CD14-positive monocyte (primary cell): ENCODE data around the gene EPHA1. TPM values are rescaled to one million over a fixed set of nuclear protein-coding genes. Genes with fewer than 3 reads are reported as not detected.

Experiments used
- DNase-seq, 3 donors: peaks; one replicate each; pipeline ENCODE4 v3.0.0-alpha.2; 2011 to 2022
- H2AFZ ChIP-seq: 2 replicates; pipeline ENCODE4 v1.6.0; 2012; ENCODE audit warnings: mild to moderate bottlenecking, low read depth, low read length, inconsistent platforms; ENCODE audit not compliant: insufficient read depth, poor library complexity, severe bottlenecking
- H3K27ac ChIP-seq, 2 donors: 1 replicate in 1 of 2; 2 replicates in 1 of 2; pipeline ENCODE4 v1.5.1; 2012 to 2013; ENCODE audit warnings: low read length in 2 of 2, control low read depth in 1 of 2, inconsistent platforms in 1 of 2, low read depth in 1 of 2, mild to moderate bottlenecking in 1 of 2
- H3K27me3 ChIP-seq, 2 donors: one replicate each; pipeline versions ENCODE4 v1.6.0 to v1.6.1; 2011 to 2013; ENCODE audit warnings: low read length in 2 of 2; ENCODE audit not compliant: control insufficient read depth in 2 of 2, insufficient read depth in 2 of 2
- H3K36me3 ChIP-seq, 2 donors: replicated peaks in 1 of 2; 1 replicate in 1 of 2; 2 replicates in 1 of 2; pipeline versions ENCODE4 v1.5.1 to v1.6.1; 2012 to 2013; ENCODE audit warnings: low read length in 2 of 2, control low read depth in 1 of 2, inconsistent platforms in 1 of 2, mild to moderate bottlenecking in 1 of 2; ENCODE audit not compliant: insufficient read depth in 2 of 2, control insufficient read depth in 1 of 2
- H3K4me1 ChIP-seq, 2 donors: 1 replicate in 1 of 2; 2 replicates in 1 of 2; pipeline versions ENCODE4 v1.5.1 to v1.6.1; 2012 to 2013; ENCODE audit warnings: low read length in 2 of 2, control low read depth in 1 of 2, inconsistent platforms in 1 of 2, mild to moderate bottlenecking in 1 of 2, moderate library complexity in 1 of 2; ENCODE audit not compliant: insufficient read depth in 2 of 2, control insufficient read depth in 1 of 2
- H3K4me2 ChIP-seq: replicated peaks from 2 replicates; pipeline ENCODE3; 2012; ENCODE audit warnings: low read length, moderate library complexity, mild to moderate bottlenecking; ENCODE audit not compliant: poor library complexity, severe bottlenecking; ENCODE audit errors: extremely low read depth
- H3K4me3 ChIP-seq, 3 experiments: fragments of 200-600 bp in 1 of 3; sonication (generic) in 1 of 3; replicated peaks in 1 of 3; 1 replicate in 2 of 3; 2 replicates in 1 of 3; pipeline ENCODE4 v1.5.1; 2011 to 2013; ENCODE audit warnings: low read length in 3 of 3, mild to moderate bottlenecking in 3 of 3, control low read depth in 2 of 3, low read depth in 2 of 3, inconsistent platforms in 1 of 3, moderate library complexity in 1 of 3
- H3K79me2 ChIP-seq: 2 replicates; pipeline ENCODE4 v1.6.0; 2012; ENCODE audit warnings: mild to moderate bottlenecking, control low read depth, inconsistent platforms, low read length, moderate library complexity; ENCODE audit not compliant: insufficient read depth
- H3K9ac ChIP-seq: 2 replicates; pipeline ENCODE4 v1.6.0; 2017; ENCODE audit warnings: low read length, mild to moderate bottlenecking; ENCODE audit not compliant: insufficient read depth, poor library complexity, severe bottlenecking
- H3K9me3 ChIP-seq, 2 donors: replicated peaks in 1 of 2; 1 replicate in 1 of 2; 2 replicates in 1 of 2; pipeline versions ENCODE4 v1.5.1 to v1.6.1; 2012 to 2013; ENCODE audit warnings: low read length in 2 of 2, control low read depth in 1 of 2; ENCODE audit not compliant: control insufficient read depth in 1 of 2, insufficient read depth in 1 of 2
- H4K20me1 ChIP-seq: 2 replicates; pipeline ENCODE4 v1.6.0; 2012; ENCODE audit warnings: mild to moderate bottlenecking, low read length, control low read depth, moderate library complexity; ENCODE audit not compliant: insufficient read depth
- H3K27ac Mint-ChIP-seq, 7 donors: one replicate each; pipeline ENCODE4 v1.8.0; 2020; ENCODE audit warnings: mild to moderate bottlenecking in 7 of 7, mixed read lengths in 7 of 7, moderate library complexity in 6 of 7, inconsistent platforms in 2 of 7
- H3K27me3 Mint-ChIP-seq, 3 donors: one replicate each; pipeline ENCODE4 v1.8.0; 2021 to 2022; ENCODE audit warnings: low read depth in 3 of 3, mild to moderate bottlenecking in 3 of 3, mixed read lengths in 3 of 3, moderate library complexity in 3 of 3, inconsistent platforms in 1 of 3
- H3K36me3 Mint-ChIP-seq, 2 donors: one replicate each; pipeline ENCODE4 v1.8.0; 2020; ENCODE audit warnings: mixed read lengths in 2 of 2, inconsistent platforms in 1 of 2, mild to moderate bottlenecking in 1 of 2
- H3K4me1 Mint-ChIP-seq: one replicate; pipeline ENCODE4 v1.8.0; 2020; ENCODE audit warnings: mild to moderate bottlenecking, mixed read lengths
- H3K4me3 Mint-ChIP-seq, 2 donors: one replicate each; pipeline ENCODE4 v1.8.0; 2020; ENCODE audit warnings: mild to moderate bottlenecking in 2 of 2, mixed read lengths in 2 of 2, moderate library complexity in 1 of 2
- H3K9me3 Mint-ChIP-seq, 7 donors: one replicate each; pipeline ENCODE4 v1.8.0; 2020 to 2022; ENCODE audit warnings: mixed read lengths in 7 of 7, mild to moderate bottlenecking in 6 of 7, moderate library complexity in 6 of 7, inconsistent platforms in 2 of 7
- CTCF ChIP-seq: fragments of 200-600 bp; IDR thresholded peaks from one replicate; pipeline ENCODE4 v1.8.0; 2022; ENCODE audit warnings: antibody characterized with exemption, mild to moderate bottlenecking
- WGBS: methylation state at CpG from one replicate; pipeline ENCODE4 v1.1.5; 2013; ENCODE audit warnings: missing lambda C conversion rate; ENCODE audit not compliant: insufficient coverage; 5-methylcytosine and 5-hydroxymethylcytosine counted together
- intact Hi-C, 2 donors: fragments of 100-400 bp; cut with micrococcal nuclease; formaldehyde crosslinking; loops; one replicate each; pipeline versions ENCODE4 v1.15.0 to v1.15.1; 2023
- polyA plus RNA-seq, 3 donors: library from polyadenylated mRNA; depleted of rRNA in 1 of 3; unstranded in 2 of 3; stranded (reverse) in 1 of 3; fragments of 300-500 nt in 2 of 3; fragments of >200 nt in 1 of 3; fragmentation: Illumina TruSeq in 2 of 3; gene quantifications; 1 replicate in 2 of 3; 2 replicates in 1 of 3; pipeline ENCODE4 v1.2.3, GENCODE V29; 2012 to 2021

EPHA1 gene
- polyA plus RNA-seq, 3 donors, result 0.50 to 0.95 TPM; not detected in 1

- H3K36me3 ChIP-seq, result no peaks in the 10 kb centered on the region
- no peak overlapping the region for H2AFZ ChIP-seq
- H3K27ac ChIP-seq, result no peak overlapping the region
- peaks cover 26% of the 10 kb centered on the region for H3K4me1 Mint-ChIP-seq
- 68% methylated on average over 18 of the region's 19 CpGs for WGBS
- H3K4me3 ChIP-seq, result peak overlapping the region in 1 of 3 experiments; percentile 77
- peaks cover 32 to 49% of the 10 kb centered on the region in 2 donors for H3K27me3 ChIP-seq
- H3K9me3 Mint-ChIP-seq, result peaks cover 0 to 21% (median 6%) of the 10 kb centered on the region in 7 donors
- no peaks in the 10 kb centered on the region for H4K20me1 ChIP-seq
- H3K27me3 Mint-ChIP-seq, result peaks cover 53 to 67% (median 58%) of the 10 kb centered on the region in 3 donors
- peak overlapping the region; percentile 87 for H3K4me2 ChIP-seq
- no peaks in the 10 kb centered on the region for H3K9me3 ChIP-seq
- H3K79me2 ChIP-seq, result no peaks in the 10 kb centered on the region
- intact Hi-C loops, result loop anchor here in 1 of 2 donors (10.0 kb wide), 1 partner anchor 54 kb away; no protein-coding TSS in a partner anchor
- peak overlapping the region in 1 of 7 donors; percentile 0 for H3K27ac Mint-ChIP-seq
- H3K4me3 Mint-ChIP-seq, result peak overlapping the region; percentile 60 to 82
- DNase-seq, result no peak
- H3K4me1 ChIP-seq, result peaks cover 15 to 27% of the 10 kb centered on the region in 2 donors
- H3K36me3 Mint-ChIP-seq, result peaks cover 10 to 14% of the 10 kb centered on the region in 2 donors
- no peak overlapping the region for H3K9ac ChIP-seq
- no peak for TF ChIP-seq CTCF
These were observed 47.7 kb downstream of the EPHA1 start for GRCh38 chr7:143360788-143361551.

GRCh38 chr7:143359771-143360353, 48.8 kb downstream of the EPHA1 start:
- TF ChIP-seq CTCF, result no peak
- intact Hi-C loops, result loop anchor here in 1 of 2 donors (10.0 kb wide), 1 partner anchor 55 kb away; no protein-coding TSS in a partner anchor
- peak in 1 of 3 donors; percentile 41 for DNase-seq

More at GRCh38 chr7:143359771-143360353, 48.8 kb downstream of the EPHA1 start:
- Histone ChIP-seq H2AFZ (no peak overlapping the region), H3K9me3 (no peaks in the 10 kb centered on the region), H3K79me2 (no peaks in the 10 kb centered on the region), H4K20me1 (no peaks in the 10 kb centered on the region), H3K4me2 (no peak overlapping the region), H3K4me1 (peaks cover 15 to 27% of the 10 kb centered on the region in 2 donors), H3K9ac (no peak overlapping the region), H3K27ac (no peak overlapping the region), H3K4me3 (no peak overlapping the region), H3K36me3 (no peaks in the 10 kb centered on the region), H3K27me3 (peaks cover 30 to 40% of the 10 kb centered on the region in 2 donors)
- peak overlapping the region; percentile 24 to 54 for H3K4me3 Mint-ChIP-seq
- H3K9me3 Mint-ChIP-seq, result peaks cover 0 to 24% (median 6%) of the 10 kb centered on the region in 7 donors
- H3K27ac Mint-ChIP-seq, result peak overlapping the region in 2 of 7 donors; percentile 43 to 65
- H3K27me3 Mint-ChIP-seq, result peaks cover 50 to 56% (median 50%) of the 10 kb centered on the region in 3 donors
- 76% methylated on average over 7 of the region's 11 CpGs for WGBS
- peaks cover 26% of the 10 kb centered on the region for H3K4me1 Mint-ChIP-seq
- H3K36me3 Mint-ChIP-seq, result peaks cover 10 to 13% of the 10 kb centered on the region in 2 donors
